ENCODE data around the gene CAMLG. TPM values are rescaled to one million over a fixed set of nuclear protein-coding genes. Genes with fewer than 3 reads are reported as not detected.

Gene CAMLG
- total and polyA plus RNA-seq, 9 of the 15 experiments (the other 6 are each of a cell fraction or from before 2014, with no cell fraction given), result 11.3 to 22.0 (median 16.3) TPM

GRCh38 chr5:134758504-134759341 lies 20.4 kb downstream of the CAMLG start, which contains the start of gene DDX46 (continued):
- TF ChIP-seq ZNF592 (IDR thresholded peaks at IDR 0.05) (peak; percentile 83; the same call in 1 of the 2 replicates), HMG20B (CRISPR knock-in tag; IDR thresholded peaks at IDR 0.05) (no peak), GTF3C2 (IDR thresholded peaks at IDR 0.05; ENCODE audit: borderline replicate concordance, extremely low read depth, insufficient read length) (no peak), THAP7 (CRISPR knock-in tag; IDR thresholded peaks at IDR 0.05) (peak; percentile 50; the same call in 1 of the 2 replicates), CLOCK (CRISPR knock-in tag; IDR thresholded peaks at IDR 0.05; ENCODE audit: borderline replicate concordance) (no peak), U2AF1 (optimal IDR thresholded peaks at IDR 0.05; ENCODE audit: low read depth, low read length) (peak; percentile 89), ESRRA (IDR thresholded peaks at IDR 0.05; ENCODE audit: borderline replicate concordance, low read depth) (peak; percentile 55; the same call in 1 of the 2 replicates), ZNF584 (CRISPR knock-in tag; IDR thresholded peaks at IDR 0.05; ENCODE audit: low read depth) (0 out of 2 replicates have a peak, but pooled peaks have one; percentile 12), CGGBP1 (CRISPR knock-in tag; IDR thresholded peaks at IDR 0.05) (no peak), HES1 (IDR thresholded peaks at IDR 0.05; ENCODE audit: low read depth) (no peak), SRSF3 (IDR thresholded peaks at IDR 0.05; ENCODE audit: insufficient read depth, low read length) (no peak), COPS2 (conservative IDR thresholded peaks at IDR 0.05) (no peak), MYNN (IDR thresholded peaks at IDR 0.05) (0 out of 2 replicates have a peak, but pooled peaks have one; percentile 65), MYNN (CRISPR knock-in tag; IDR thresholded peaks at IDR 0.05) (no peak), POLR2AphosphoS2 (IDR thresholded peaks at IDR 0.05; ENCODE audit: low read length) (no peak)

All from K562 (cell line).